ENCODE results near the gene ENG. TPM values are rescaled to one million over a fixed set of nuclear protein-coding genes. Genes with fewer than 3 reads are reported as not detected.

ENG gene
- total RNA-seq, 1 donor from 2014 or later, result 5.0 TPM

GRCh38 chr9:127767909-127768331 is 86.5 kb downstream of the ENG start:
- TF ChIP-seq CTCF (conservative IDR thresholded peaks at IDR 0.05; ENCODE audit: low read depth, low read length), result no peak
- H3K4me3 ChIP-seq (ENCODE audit: low read depth, low read length), result no peak overlapping the region
- DNase-seq (ENCODE audit: low read depth), result no peak

GRCh38 chr9:127767410-127767809 is 87.0 kb downstream of the ENG start:
- no peak overlapping the region for H3K4me3 ChIP-seq (ENCODE audit: low read depth, low read length)
- no peak for DNase-seq (ENCODE audit: low read depth)
- no peak for TF ChIP-seq CTCF (conservative IDR thresholded peaks at IDR 0.05; ENCODE audit: low read depth, low read length)

GRCh38 chr9:127765418-127765817 is 89.0 kb downstream of the ENG start:
- no peak for DNase-seq (ENCODE audit: low read depth)

More at GRCh38 chr9:127765418-127765817, 89.0 kb downstream of the ENG start:
- no peak for TF ChIP-seq CTCF (conservative IDR thresholded peaks at IDR 0.05; ENCODE audit: low read depth, low read length)
- H3K4me3 ChIP-seq (ENCODE audit: low read depth, low read length), result no peak overlapping the region

Other genes with a start within 250 kb of the ENG start
- 12.4 and 14.6 TPM in 2 replicates for gene STXBP1, start 242.4 kb downstream of the ENG start, total RNA-seq
- not detected in 2 replicates for gene CFAP157, start 147.7 kb downstream of the ENG start, total RNA-seq
- 46.7 and 47.4 TPM in 2 replicates for gene PTRH1, start 139.0 kb downstream of the ENG start, total RNA-seq
- not detected in 2 replicates for gene TTC16, start 138.6 kb downstream of the ENG start, total RNA-seq
- gene TOR2A, start 119.4 kb downstream of the ENG start, total RNA-seq, result 13.0 and 15.0 TPM in 2 replicates
- not detected in 2 replicates for gene SH2D3C, start 76.0 kb downstream of the ENG start, total RNA-seq
- 28.4 and 29.5 TPM in 2 replicates for gene CDK9, start 68.6 kb downstream of the ENG start, total RNA-seq
- 104 and 132 TPM in 2 replicates for gene FPGS, start 51.8 kb downstream of the ENG start, total RNA-seq
- gene AK1, start 23.0 kb upstream of the ENG start, total RNA-seq, result 48.1 and 58.3 TPM in 2 replicates
- 23.5 and 25.8 TPM in 2 replicates for gene ST6GALNAC6, start 44.9 kb upstream of the ENG start, total RNA-seq
- gene ST6GALNAC4, start 62.4 kb upstream of the ENG start, total RNA-seq, result 27.4 and 28.2 TPM in 2 replicates
- gene PIP5KL1, start 76.1 kb upstream of the ENG start, total RNA-seq, result 0.87 and 6.9 TPM in 2 replicates
- gene DPM2, start 83.2 kb upstream of the ENG start, total RNA-seq, result 26.2 and 26.5 TPM in 2 replicates
- 3.9 and 5.0 TPM in 2 replicates for gene EEIG1, start 126.3 kb upstream of the ENG start, total RNA-seq
- 7.0 and 9.0 TPM in 2 replicates for gene NAIF1, start 212.7 kb upstream of the ENG start, total RNA-seq
- 7.3 and 12.2 TPM in 2 replicates for gene SLC25A25, start 213.6 kb upstream of the ENG start, total RNA-seq

Data from epithelial cell of proximal tubule (primary cell).